ENCODE data around the gene METTL9. TPM values are rescaled to one million over a fixed set of nuclear protein-coding genes. Genes with fewer than 3 reads are reported as not detected.
"Not testable (repeated sequence)": the region's sequence is repeated elsewhere in the genome, so short reads cannot be mapped to it uniquely, and the experiment has no call there.

Gene METTL9
- polyA plus RNA-seq, 3 donors: 256 to 286 (median 268) TPM

DNA sequence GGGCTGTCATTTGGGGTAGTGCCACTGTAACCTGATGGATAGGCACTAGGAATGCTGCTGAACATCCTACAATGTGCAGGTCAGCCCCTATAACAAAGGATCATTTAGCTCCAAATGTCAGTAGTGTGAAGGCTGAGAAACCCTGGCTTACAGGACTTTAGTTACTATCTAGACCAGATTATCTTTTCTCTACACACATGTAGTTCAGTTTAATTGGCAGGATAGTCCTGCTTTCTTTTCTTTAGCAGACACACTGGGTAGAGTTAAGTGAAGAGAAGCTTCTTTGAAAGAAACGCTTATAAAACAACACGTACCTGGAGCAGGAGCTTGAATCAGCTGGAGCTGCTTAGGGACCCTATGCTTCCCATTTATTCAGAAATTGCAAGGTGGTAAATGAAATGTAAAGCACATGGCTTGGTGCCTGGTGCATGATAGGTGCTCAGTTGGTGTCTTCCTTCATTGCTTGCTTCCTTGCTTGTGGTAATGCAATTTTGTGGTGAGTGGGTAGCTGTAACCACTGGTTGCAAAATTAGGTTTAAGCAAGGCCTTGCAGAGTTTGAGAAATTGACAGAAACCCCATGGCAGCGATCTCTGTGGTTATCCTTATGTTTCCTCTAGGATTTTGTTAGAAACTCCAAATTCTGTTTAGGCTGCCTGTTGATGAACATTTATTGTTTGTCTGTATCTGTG is 9.4 kb downstream of the METTL9 start:
- DNase-seq (ENCODE audit: low read depth in 3 of 3, low spot score in 2 of 3): no peak

DNA sequence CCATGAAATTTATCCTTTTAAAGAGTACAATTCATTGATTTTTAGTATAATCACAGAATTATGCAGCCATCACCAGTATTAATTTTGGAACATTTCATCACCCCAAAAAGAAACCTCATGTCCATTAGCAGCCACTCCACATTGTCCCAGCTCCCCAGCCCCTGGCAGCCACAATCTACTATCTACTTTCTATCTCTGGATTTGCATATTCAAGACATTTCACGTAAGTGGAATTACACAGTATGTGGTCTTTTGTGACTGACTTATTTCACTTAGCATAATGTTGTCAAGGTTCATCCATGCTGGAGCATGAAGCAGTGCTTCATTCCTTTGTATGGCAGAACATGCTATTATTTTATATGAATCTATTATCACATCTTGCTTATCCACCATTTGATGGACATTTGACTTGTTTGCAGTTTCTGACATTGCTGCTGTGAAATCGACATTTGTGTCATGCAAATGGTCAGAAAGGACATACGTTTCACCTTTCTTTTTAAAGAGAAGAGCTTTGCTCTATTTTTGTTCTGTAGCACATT is 10.7 kb downstream of the METTL9 start:
- DNase-seq (ENCODE audit: low read depth in 3 of 3, low spot score in 2 of 3): no peak

- no peak for DNase-seq (ENCODE audit: low read depth in 3 of 3, low spot score in 2 of 3)
These were observed 11.4 kb downstream of the METTL9 start for GRCh38 chr16:21610766-21611165.

- no peak for DNase-seq (ENCODE audit: low read depth in 3 of 3, low spot score in 2 of 3)
These were observed 11.8 kb downstream of the METTL9 start for GRCh38 chr16:21611198-21611555.

- no peak for DNase-seq (ENCODE audit: low read depth in 3 of 3, low spot score in 2 of 3)
These were observed 12.4 kb downstream of the METTL9 start for GRCh38 chr16:21611556-21612384.

GRCh38 chr16:21613361-21613760 is 14.0 kb downstream of the METTL9 start:
- DNase-seq (ENCODE audit: low read depth in 3 of 3, low spot score in 2 of 3): no peak

- no peak for DNase-seq (ENCODE audit: low read depth in 3 of 3, low spot score in 2 of 3)
These were observed 14.4 kb downstream of the METTL9 start for GRCh38 chr16:21613781-21614180.

GRCh38 chr16:21614896-21615295 is 15.5 kb downstream of the METTL9 start:
- no peak for DNase-seq (ENCODE audit: low read depth in 3 of 3, low spot score in 2 of 3)

DNA sequence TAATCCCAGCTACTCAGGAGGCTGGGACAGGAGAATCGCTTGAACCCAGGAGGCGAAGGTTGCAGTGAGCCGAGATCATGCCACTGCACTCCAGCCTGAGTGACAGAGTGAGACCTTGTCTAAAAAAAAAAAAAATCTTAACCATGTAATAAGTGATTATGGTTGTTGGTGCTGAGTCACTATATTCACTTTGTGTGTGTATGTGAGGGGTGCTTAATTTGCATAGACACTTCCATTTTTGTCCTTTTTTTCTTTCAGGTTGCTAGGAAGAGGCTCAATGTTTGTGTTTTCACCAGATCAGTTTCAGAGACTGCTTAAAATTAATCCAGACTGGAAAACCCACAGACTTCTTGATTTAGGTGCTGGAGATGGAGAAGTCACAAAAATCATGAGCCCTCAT is 18.2 kb downstream of the METTL9 start:
- DNase-seq (ENCODE audit: low read depth in 3 of 3, low spot score in 2 of 3): no peak

DNA sequence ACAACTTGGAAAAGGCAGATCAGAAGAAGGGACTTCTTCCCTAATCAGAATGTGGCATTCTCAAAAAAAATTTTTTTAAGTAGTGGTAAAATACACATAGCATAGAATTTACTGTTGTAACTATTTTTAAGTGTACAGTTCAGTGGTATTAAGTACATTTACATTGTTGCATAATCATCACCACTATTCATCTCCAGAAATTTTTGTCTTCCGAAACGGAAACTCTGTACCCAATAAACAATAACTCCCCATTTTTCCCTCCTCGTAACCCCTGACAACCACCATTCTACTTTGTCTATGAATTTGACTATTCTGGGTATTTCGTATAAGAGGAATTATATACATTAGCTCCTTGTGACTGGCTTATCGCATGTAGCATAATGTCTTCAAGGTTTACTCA is 18.9 kb downstream of the METTL9 start:
- DNase-seq (ENCODE audit: low read depth in 3 of 3, low spot score in 2 of 3): no peak

- DNase-seq (ENCODE audit: low read depth in 3 of 3, low spot score in 2 of 3): no peak
These were observed 20.5 kb downstream of the METTL9 start for GRCh38 chr16:21619765-21620425.

- DNase-seq (ENCODE audit: low read depth in 3 of 3, low spot score in 2 of 3): no peak
These were observed 21.2 kb downstream of the METTL9 start for GRCh38 chr16:21620592-21620991.

DNA sequence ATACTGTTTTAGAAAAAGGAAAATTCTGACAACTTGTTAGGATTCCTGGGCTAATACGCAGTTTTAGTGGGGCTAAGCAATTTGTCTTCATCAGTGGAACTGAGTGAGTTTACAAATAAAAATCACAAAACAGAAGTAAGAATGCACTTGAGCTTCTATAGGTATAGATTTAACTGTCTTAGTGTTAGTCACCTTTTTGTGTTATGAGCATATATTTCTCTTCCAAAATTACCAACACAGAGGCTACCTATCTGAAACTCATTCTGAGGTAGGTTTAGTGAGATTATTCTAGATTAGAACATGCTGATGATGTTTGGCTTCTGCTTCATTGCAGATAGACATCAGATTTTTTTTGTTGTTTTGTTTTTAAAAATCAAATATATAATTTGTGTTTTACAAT is 23.2 kb downstream of the METTL9 start:
- DNase-seq (ENCODE audit: low read depth in 3 of 3, low spot score in 2 of 3): no peak

DNA sequence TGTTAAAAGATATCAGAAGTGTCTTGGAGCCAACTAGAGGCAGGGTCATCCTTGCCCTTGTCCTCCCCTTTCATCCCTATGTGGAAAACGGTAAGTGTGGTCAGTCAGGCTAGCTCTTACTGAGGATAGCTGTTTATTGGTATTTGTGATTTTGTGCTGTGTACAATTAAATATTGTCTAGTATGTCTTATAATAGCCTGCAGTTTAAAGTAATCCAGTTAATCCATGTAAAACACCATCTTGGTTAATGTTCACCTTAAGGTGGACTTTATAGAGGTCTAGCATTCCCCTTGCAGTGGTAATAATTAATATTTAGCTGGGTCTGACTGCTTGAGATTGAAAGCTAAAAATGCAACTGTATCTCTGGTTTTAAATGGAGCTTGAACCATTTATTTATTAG is 25.6 kb downstream of the METTL9 start:
- no peak for DNase-seq (ENCODE audit: low read depth in 3 of 3, low spot score in 2 of 3)

GRCh38 chr16:21626659-21627277 is 27.4 kb downstream of the METTL9 start:
- DNase-seq (ENCODE audit: low read depth in 3 of 3, low spot score in 2 of 3): no peak

DNA sequence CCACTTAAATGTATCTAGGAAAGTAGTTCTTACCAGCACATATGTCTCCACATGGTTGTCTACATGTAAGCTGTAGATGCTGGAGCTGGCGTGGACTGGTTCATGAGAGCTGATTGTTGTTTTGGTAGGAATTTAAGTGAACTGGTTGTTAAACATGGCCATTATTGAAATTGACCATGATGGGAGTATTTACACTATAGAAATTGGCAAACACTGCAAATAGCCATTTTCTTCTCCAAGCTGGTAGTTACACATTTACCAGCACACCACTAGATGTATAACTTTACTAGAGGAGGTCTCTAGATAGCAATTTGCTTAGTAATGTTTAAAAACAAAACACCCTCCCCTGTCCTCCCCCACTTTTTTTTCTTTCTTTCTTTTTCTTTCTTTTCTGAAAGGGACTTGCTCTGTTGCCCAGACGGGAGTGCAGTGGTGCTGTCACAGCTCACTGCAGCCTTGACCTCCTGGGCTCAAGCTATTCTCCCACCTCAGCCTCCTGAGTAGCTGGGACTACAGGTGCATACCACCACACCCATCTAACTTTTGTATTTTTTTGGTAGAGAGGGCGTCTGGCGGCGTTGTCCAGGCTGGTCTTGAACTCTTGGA is 28.8 kb downstream of the METTL9 start:
- no peak for DNase-seq (ENCODE audit: low read depth in 3 of 3, low spot score in 2 of 3)

DNA sequence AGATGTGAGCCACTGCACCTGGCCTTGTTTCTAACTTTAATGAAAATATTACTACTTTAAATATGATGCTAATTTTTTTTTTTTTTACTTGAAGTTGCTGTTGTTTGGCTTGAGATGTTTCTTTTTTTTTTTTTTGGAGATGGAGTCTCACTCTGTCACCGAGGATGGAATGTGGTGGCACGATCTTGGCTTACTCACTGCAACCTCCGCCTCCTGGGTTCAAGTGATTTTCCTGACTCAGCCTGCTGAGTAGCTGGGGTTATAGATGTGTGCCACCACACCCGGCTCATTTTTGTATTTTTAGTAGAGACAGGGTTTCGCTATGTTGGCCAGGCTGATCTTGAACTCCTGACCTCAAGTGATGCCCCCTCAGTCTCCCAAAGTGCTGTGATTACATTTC is 29.4 kb downstream of the METTL9 start:
- no peak for DNase-seq (ENCODE audit: low read depth in 3 of 3, low spot score in 2 of 3)

- DNase-seq (ENCODE audit: low read depth in 3 of 3, low spot score in 2 of 3): not testable (repeated sequence)
These were observed 30.5 kb downstream of the METTL9 start for GRCh38 chr16:21629616-21630539.

DNA sequence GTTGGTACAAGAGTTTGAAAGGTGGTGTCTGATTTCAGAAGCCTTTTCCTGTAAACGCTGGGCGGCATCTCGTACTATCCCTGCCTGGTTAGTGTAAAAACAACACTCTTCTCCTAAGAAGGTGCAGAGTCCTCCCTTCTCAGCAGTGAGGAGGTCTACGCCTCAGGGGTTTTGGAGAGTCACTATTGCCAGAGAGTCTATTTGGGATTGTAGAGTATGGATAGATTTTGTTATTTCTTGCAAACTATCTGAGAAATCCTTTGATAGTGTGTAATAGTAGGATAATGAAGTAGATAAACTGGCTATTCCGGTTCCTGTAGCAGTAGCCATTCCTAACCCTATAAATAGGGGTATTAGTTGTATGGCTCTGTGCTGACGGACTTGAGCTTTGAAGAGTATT is 31.5 kb downstream of the METTL9 start:
- not testable (repeated sequence) for DNase-seq (ENCODE audit: low read depth in 3 of 3, low spot score in 2 of 3)

GRCh38 chr16:21631376-21631775 is 32.0 kb downstream of the METTL9 start:
- DNase-seq (ENCODE audit: low read depth in 3 of 3, low spot score in 2 of 3): not testable (repeated sequence)
